Adrenal gland (tissue), 12 donors: ENCODE results near the gene WWOX. TPM values are rescaled to one million over a fixed set of nuclear protein-coding genes. Genes with fewer than 3 reads are reported as not detected.

Experiments used
- DNase-seq, 7 donors: peaks; one replicate each; pipeline ENCODE4 v3.0.0-alpha.2; 2019 to 2020
- H3K27ac ChIP-seq, 5 donors: fragments of 200-600 bp; sonication (generic) in 4 of 5; 1 replicate in 3 of 5; 2 replicates in 2 of 5; pipeline versions ENCODE4 v1.5.1 to v1.8.0; 2016 to 2020; ENCODE audit warnings: mild to moderate bottlenecking in 1 of 5
- H3K27me3 ChIP-seq: fragments of 200-600 bp; 2 replicates; pipeline ENCODE4 v1.8.0; 2021
- H3K36me3 ChIP-seq, 2 donors: fragments of 200-600 bp; replicated peaks in 1 of 2; 1 replicate in 1 of 2; 2 replicates in 1 of 2; pipeline versions ENCODE4 v1.5.1 to v1.8.0; 2018 to 2022
- H3K4me1 ChIP-seq, 2 donors: fragments of 200-600 bp; replicated peaks in 1 of 2; 1 replicate in 1 of 2; 2 replicates in 1 of 2; pipeline versions ENCODE4 v1.5.1 to v1.8.0; 2018 to 2021
- H3K4me3 ChIP-seq, 4 donors: fragments of 200-600 bp; sonication (generic) in 3 of 4; one replicate each; pipeline ENCODE4 v1.5.1; 2016 to 2018
- H3K9me3 ChIP-seq, 3 donors: fragments of 200-600 bp; sonication (generic) in 1 of 3; replicated peaks in 1 of 3; 1 replicate in 2 of 3; 2 replicates in 1 of 3; pipeline versions ENCODE4 v1.5.1 to v1.8.0; 2016 to 2021
- POLR2A ChIP-seq, 2 donors: fragments of 450-650 bp; IDR thresholded peaks; one replicate each; pipeline ENCODE4 v1.6.1; 2017; ENCODE audit warnings: antibody characterized with exemption in 2 of 2, mild to moderate bottlenecking in 2 of 2, moderate library complexity in 1 of 2
- WGBS, 4 donors: extraction: QIAGEN DNeasy Blood & Tissue Kit in 2 of 4; methylation state at CpG; one replicate each; pipeline versions ENCODE4 v1.1.5 to v1.1.7; 2013 to 2017; 5-methylcytosine and 5-hydroxymethylcytosine counted together
- intact Hi-C, 2 donors: fragments of 100-400 bp; cut with DNase I; formaldehyde crosslinking; loops; one replicate each; pipeline versions ENCODE4 v1.14.1 to v1.15.0; 2022 to 2023
- polyA plus RNA-seq, 3 donors: library from polyadenylated mRNA; stranded (reverse); fragments of 200-250 nt in 2 of 3; fragments of 350-450 nt in 1 of 3; fragmentation: Illumina TruSeq in 1 of 3; extraction: RNeasy Lipid Tissue Mini Kit (QIAGEN cat#74804) in 1 of 3; gene quantifications; one replicate each; pipeline ENCODE4 v1.2.3, GENCODE V29; 2013 to 2014
- total RNA-seq, 9 donors: library from RNA; depleted of rRNA in 4 of 9; stranded (reverse); fragments of >200 nt in 4 of 9; fragments of 120-200 nt in 1 of 9; fragmentation: NEBNext Ultra II Directional in 1 of 9; extraction: Animal tissue kit (Norgen Biotek cat#: 25700) in 1 of 9; gene quantifications; one replicate each; pipeline versions ENCODE4 v1.1.0 to v1.2.4, GENCODE V29; 2013 to 2023
- TF ChIP-seq, protein P1 (sequence below), 6 experiments: fragments of 450-650 bp in 4 of 6; fragments of 200-600 bp in 2 of 6; sonication (generic) in 1 of 6; IDR thresholded peaks; 1 replicate in 5 of 6; 2 replicates in 1 of 6; pipeline versions ENCODE4 v1.5.1 to v1.8.0; 2016 to 2021; ENCODE audit warnings: antibody characterized with exemption in 6 of 6, mild to moderate bottlenecking in 2 of 6, moderate library complexity in 1 of 6
- donor health status: healthy with polysubstance abuse.
- donor health status: Bipolar disorder and iron deficiency.
- donor health status: DM: yes; HTN: yes; CAD: no.
- donor health status: DM: no; HTN: no; CAD: no.
- donor health status: DM: no; HTN: no; CAD: no.
- donor health status: DM: yes; HTN: yes; CAD: no.

The WWOX gene
- total and polyA plus RNA-seq, 12 donors, result 11.8 to 74.6 (median 20.5) TPM

DNA sequence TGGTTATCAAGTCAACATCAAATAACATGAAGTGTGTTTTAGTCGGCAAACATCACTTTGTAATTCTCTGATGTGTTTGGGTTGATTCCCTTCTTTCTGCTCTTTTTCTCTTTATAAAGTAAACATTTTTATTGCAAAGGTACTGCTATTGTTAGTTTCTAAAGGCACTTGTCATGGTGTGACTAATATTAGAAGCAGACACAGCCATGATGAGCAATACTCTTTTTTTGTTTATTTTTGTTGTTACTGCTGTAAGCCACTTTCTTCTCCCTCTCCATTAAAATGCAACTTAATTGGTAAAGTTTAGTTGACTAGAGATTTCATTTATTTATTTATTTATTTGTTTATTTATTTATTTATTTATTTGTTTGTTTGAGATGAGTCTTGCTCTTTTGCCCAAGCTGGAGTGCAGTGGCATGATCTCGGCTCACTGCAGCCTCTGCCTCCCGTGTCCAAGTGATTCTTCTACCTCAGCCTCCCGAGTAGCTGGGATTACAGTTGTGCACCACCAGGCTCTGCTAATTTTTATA, 424.7 kb downstream of the WWOX start:
- no peaks in the 10 kb centered on the region for H3K4me1 ChIP-seq
- 92 to 95% (median 94%) methylated on average over 4 of the region's 4 CpGs for WGBS, 4 donors
- no peaks in the 10 kb centered on the region for H3K27me3 ChIP-seq
- no peak overlapping the region for H3K27ac ChIP-seq
- no peaks in the 10 kb centered on the region for H3K36me3 ChIP-seq
- intact Hi-C loops, result no loop called here
- H3K4me3 ChIP-seq, result no peak overlapping the region
- TF ChIP-seq, protein P1, sequence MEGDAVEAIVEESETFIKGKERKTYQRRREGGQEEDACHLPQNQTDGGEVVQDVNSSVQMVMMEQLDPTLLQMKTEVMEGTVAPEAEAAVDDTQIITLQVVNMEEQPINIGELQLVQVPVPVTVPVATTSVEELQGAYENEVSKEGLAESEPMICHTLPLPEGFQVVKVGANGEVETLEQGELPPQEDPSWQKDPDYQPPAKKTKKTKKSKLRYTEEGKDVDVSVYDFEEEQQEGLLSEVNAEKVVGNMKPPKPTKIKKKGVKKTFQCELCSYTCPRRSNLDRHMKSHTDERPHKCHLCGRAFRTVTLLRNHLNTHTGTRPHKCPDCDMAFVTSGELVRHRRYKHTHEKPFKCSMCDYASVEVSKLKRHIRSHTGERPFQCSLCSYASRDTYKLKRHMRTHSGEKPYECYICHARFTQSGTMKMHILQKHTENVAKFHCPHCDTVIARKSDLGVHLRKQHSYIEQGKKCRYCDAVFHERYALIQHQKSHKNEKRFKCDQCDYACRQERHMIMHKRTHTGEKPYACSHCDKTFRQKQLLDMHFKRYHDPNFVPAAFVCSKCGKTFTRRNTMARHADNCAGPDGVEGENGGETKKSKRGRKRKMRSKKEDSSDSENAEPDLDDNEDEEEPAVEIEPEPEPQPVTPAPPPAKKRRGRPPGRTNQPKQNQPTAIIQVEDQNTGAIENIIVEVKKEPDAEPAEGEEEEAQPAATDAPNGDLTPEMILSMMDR (IDR thresholded peaks at IDR 0.05), result no peak
- no peak for TF ChIP-seq POLR2A (IDR thresholded peaks at IDR 0.05)
- H3K9me3 ChIP-seq, result no peaks in the 10 kb centered on the region
- no peak for DNase-seq

DNA sequence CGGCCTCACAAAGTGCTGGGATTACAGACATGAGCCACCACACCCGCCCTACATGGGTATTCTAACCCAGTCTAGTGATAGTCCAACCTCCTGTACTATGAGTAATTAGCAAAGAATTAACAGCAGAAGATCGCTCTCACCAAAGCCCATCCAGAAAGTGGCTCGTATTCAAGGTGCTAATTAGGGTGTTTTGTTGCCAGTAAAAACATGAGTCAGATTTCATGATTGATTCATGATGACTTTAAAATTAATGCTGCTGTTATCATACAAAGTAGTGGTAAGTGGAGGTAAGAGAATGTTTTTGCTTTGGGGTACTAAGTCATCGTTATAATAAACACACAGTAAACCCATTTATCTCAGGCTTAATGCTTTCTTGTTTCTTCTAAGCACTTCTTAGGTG, 428.8 kb downstream of the WWOX start:
- TF ChIP-seq, protein P1 (IDR thresholded peaks at IDR 0.05), result no peak
- TF ChIP-seq POLR2A (IDR thresholded peaks at IDR 0.05), result no peak
- DNase-seq, result no peak
- H3K4me3 ChIP-seq, result no peak overlapping the region
- WGBS, 4 donors, result 78 to 93% (median 89%) methylated on average over 3 to 5 of the region's 5 CpGs
- intact Hi-C loops, result no loop called here
- H3K27ac ChIP-seq, result no peak overlapping the region
- no peaks in the 10 kb centered on the region for H3K4me1 ChIP-seq
- H3K27me3 ChIP-seq, result no peaks in the 10 kb centered on the region
- no peaks in the 10 kb centered on the region for H3K9me3 ChIP-seq
- H3K36me3 ChIP-seq, result no peaks in the 10 kb centered on the region

DNA sequence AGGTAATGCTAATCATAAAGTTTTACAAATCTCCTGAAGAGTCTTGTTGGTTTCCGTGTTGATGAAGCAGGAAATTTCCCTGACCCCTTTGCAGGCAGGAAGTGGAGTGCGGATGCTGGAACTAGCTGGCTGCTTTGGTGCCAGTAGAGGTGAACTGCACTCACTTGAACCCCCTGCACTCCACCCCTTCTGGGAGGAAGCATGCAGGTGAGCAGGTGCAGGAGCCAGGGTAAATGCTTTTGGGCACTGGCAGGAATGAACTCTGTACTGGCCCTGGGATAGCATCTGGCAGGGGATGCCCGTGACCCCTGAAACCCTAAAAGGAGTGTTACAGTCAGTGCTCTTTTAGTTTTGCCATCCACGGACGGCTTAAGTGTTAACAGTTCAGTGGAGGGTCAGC, 430.4 kb downstream of the WWOX start:
- WGBS, 4 donors, result 85 to 94% (median 90%) methylated on average over 5 of the region's 5 CpGs
- no peak for TF ChIP-seq POLR2A (IDR thresholded peaks at IDR 0.05)
- TF ChIP-seq, protein P1 (IDR thresholded peaks at IDR 0.05), result no peak
- no peak overlapping the region for H3K4me3 ChIP-seq
- intact Hi-C loops, result no loop called here
- no peaks in the 10 kb centered on the region for H3K4me1 ChIP-seq
- no peaks in the 10 kb centered on the region for H3K27me3 ChIP-seq
- no peaks in the 10 kb centered on the region for H3K36me3 ChIP-seq
- no peaks in the 10 kb centered on the region for H3K9me3 ChIP-seq
- no peak for DNase-seq
- H3K27ac ChIP-seq, result no peak overlapping the region

DNA sequence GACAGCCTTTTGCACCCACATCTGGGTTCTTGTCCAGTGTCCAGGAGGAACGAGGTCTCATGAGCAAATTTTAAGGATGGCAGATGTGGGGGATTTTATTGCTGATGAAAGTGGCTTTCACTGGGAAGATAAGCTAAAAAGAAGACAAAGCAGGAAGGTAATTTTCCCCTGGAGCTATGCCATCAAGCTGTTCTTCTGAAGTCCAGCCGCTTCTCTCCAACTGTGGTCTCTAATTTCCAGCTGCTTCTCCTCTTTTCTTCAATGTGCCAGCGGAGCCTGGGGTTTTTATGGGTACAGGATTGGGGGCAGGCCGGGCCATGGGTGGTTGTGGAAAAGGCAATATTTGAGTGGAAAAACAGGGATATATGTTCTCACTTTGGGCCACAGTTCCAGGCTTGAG, 430.8 kb downstream of the WWOX start:
- Histone ChIP-seq H3K4me3 (no peak overlapping the region), H3K9me3 (no peaks in the 10 kb centered on the region), H3K27me3 (no peaks in the 10 kb centered on the region), H3K36me3 (no peaks in the 10 kb centered on the region), H3K27ac (no peak overlapping the region), H3K4me1 (no peaks in the 10 kb centered on the region)
- no peak for DNase-seq
- no peak for TF ChIP-seq POLR2A (IDR thresholded peaks at IDR 0.05)
- TF ChIP-seq, protein P1 (IDR thresholded peaks at IDR 0.05), result no peak
- WGBS, 4 donors, result 68 to 75% (median 70%) methylated on average over 4 of the region's 4 CpGs
- intact Hi-C loops, result no loop called here
